Measurements from ENCODE around the gene NFU1. TPM values are rescaled to one million over a fixed set of nuclear protein-coding genes. Genes with fewer than 3 reads are reported as not detected.

Gene NFU1
- total and polyA plus RNA-seq, 2 of the 8 experiments (the other 6 are each of a cell fraction or from before 2014, with no cell fraction given): 18.4 to 45.5 TPM

DNA sequence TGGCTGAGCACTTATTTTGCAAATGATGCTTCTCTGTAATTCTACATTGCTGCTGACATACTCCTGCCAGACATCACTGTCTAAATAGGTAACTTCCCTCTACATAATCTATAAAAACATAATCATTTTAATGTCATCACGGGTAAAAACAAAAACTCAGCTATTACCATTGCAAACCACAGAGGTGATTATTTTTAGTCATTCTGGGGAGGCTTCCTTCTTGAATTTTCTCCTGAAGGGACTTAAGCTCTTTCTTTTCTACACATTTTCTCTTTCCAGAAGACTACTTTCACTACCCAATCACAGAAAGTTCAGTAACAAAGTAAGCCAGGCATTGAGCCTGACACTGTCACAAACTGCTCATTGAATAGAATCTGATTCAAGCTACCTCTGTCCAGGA lies 40.4 kb upstream of the NFU1 start:
- no peak for FAIRE-seq
- no peak overlapping the region for H3K23ac ChIP-seq (ENCODE audit: insufficient read length)
- no peaks in the 10 kb centered on the region for H3K36me3 ChIP-seq (ENCODE audit: control insufficient read depth in 2 of 4, insufficient read depth in 4 of 4, low read length in 3 of 4)
- H3K4me1 ChIP-seq (replicated peaks in 1 of 4; ENCODE audit: control insufficient read depth in 3 of 4, insufficient read depth in 4 of 4, low read length in 3 of 4): no peaks in the 10 kb centered on the region
- H3K56ac ChIP-seq (replicated peaks; ENCODE audit: insufficient read length, low read depth, low read length): no peak overlapping the region
- no peak overlapping the region for H3K14ac ChIP-seq (ENCODE audit: insufficient read length)
- H4K20me1 ChIP-seq (replicated peaks in 1 of 2; ENCODE audit: control insufficient read depth in 1 of 2, insufficient read depth in 2 of 2, low read length in 2 of 2): no peaks in the 10 kb centered on the region
- no peak overlapping the region for H4K5ac ChIP-seq (ENCODE audit: insufficient read length, low read depth, low read length)
- no peak overlapping the region for H3K18ac ChIP-seq (ENCODE audit: extremely low read depth, low read length)
- no peaks in the 10 kb centered on the region for H3K9me3 ChIP-seq (ENCODE audit: insufficient read depth in 2 of 2, low read depth in 1 of 2, low read length in 1 of 2)
- no peak overlapping the region for H2AK5ac ChIP-seq (ENCODE audit: low read depth, low read length)
- H3K79me2 ChIP-seq (ENCODE audit: control insufficient read depth in 1 of 2, insufficient read depth in 2 of 2, low read length in 2 of 2): no peaks in the 10 kb centered on the region
- no peaks in the 10 kb centered on the region for H3K23me2 ChIP-seq (ENCODE audit: low read depth, low read length)
- no peak for DNase-seq (ENCODE audit: low read depth in 1 of 2, low spot score in 2 of 2)
- H3K4me2 ChIP-seq (ENCODE audit: insufficient read depth in 1 of 2, low read depth in 2 of 2, low read length in 2 of 2): no peak overlapping the region
- no peak overlapping the region for H2BK20ac ChIP-seq (ENCODE audit: low read length)
- WGBS, 2 experiments (ENCODE audit: extremely low coverage in 1 of 2, insufficient coverage in 1 of 2, insufficient read length in 1 of 2, insufficient replicate concordance in 2 of 2, low coverage in 1 of 2, low lambda C conversion rate in 2 of 2, missing lambda C conversion rate in 1 of 2): 94% methylated on average over 1 of the region's 1 CpG; no CpG with 5 or more reads in 1 of the 2 experiments
- H2AFZ ChIP-seq (ENCODE audit: low read length): no peak overlapping the region
- H3K4me3 ChIP-seq (ENCODE audit: extremely low read depth in 1 of 4, insufficient read depth in 2 of 4, low read depth in 3 of 4, low read length in 4 of 4): no peak overlapping the region
- no peaks in the 10 kb centered on the region for H3K79me1 ChIP-seq (ENCODE audit: low read depth, low read length)
- H4K91ac ChIP-seq (replicated peaks; ENCODE audit: insufficient read length, low read length): no peak overlapping the region
- no peak overlapping the region for H2BK12ac ChIP-seq (ENCODE audit: low read depth, low read length)
- POLR2A ChIA-PET (ENCODE audit: partially characterized antibody): no interaction called here
- no peak overlapping the region for H3K9ac ChIP-seq (replicated peaks in 1 of 4; ENCODE audit: extremely low read depth in 1 of 4, low read depth in 3 of 4, low read length in 3 of 4)
- no peak overlapping the region for H3K27ac ChIP-seq (ENCODE audit: low read depth, low read length)
- no peak overlapping the region for H2BK5ac ChIP-seq (ENCODE audit: low read depth, low read length)
- H3K4ac ChIP-seq (replicated peaks; ENCODE audit: insufficient read length, low read depth, low read length): no peak overlapping the region
- no peak overlapping the region for H2BK15ac ChIP-seq (ENCODE audit: low read length)
- CTCF ChIA-PET (ENCODE audit: partially characterized antibody): interaction anchor here (0.7 to 2.3 kb wide), 4 partner anchors 23 to 102 kb away, joined by 3 to 9 read pairs (median 4); partner anchors contain the start of gene NFU1
- H4K8ac ChIP-seq (ENCODE audit: extremely low read depth, insufficient read depth, low read length): no peak overlapping the region
- no peak overlapping the region for H2BK120ac ChIP-seq (replicated peaks; ENCODE audit: low read depth, low read length)
- H3K27me3 ChIP-seq (replicated peaks in 1 of 4; ENCODE audit: control insufficient read depth in 3 of 4, extremely low read depth in 1 of 4, insufficient read depth in 3 of 4, low read length in 3 of 4): no peaks in the 10 kb centered on the region
- TF ChIP-seq CREB1 (IDR thresholded peaks at IDR 0.05): no peak
- TF ChIP-seq SIRT6 (IDR thresholded peaks at IDR 0.05; ENCODE audit: low read length): no peak
- TF ChIP-seq SUZ12 (IDR thresholded peaks at IDR 0.05; ENCODE audit: low read length): no peak
- TF ChIP-seq, protein P1, sequence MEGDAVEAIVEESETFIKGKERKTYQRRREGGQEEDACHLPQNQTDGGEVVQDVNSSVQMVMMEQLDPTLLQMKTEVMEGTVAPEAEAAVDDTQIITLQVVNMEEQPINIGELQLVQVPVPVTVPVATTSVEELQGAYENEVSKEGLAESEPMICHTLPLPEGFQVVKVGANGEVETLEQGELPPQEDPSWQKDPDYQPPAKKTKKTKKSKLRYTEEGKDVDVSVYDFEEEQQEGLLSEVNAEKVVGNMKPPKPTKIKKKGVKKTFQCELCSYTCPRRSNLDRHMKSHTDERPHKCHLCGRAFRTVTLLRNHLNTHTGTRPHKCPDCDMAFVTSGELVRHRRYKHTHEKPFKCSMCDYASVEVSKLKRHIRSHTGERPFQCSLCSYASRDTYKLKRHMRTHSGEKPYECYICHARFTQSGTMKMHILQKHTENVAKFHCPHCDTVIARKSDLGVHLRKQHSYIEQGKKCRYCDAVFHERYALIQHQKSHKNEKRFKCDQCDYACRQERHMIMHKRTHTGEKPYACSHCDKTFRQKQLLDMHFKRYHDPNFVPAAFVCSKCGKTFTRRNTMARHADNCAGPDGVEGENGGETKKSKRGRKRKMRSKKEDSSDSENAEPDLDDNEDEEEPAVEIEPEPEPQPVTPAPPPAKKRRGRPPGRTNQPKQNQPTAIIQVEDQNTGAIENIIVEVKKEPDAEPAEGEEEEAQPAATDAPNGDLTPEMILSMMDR (IDR thresholded peaks at IDR 0.05; ENCODE audit: control extremely low read depth in 1 of 3, insufficient read depth in 1 of 3, low read depth in 1 of 3, low read length in 3 of 3): no peak
- TF ChIP-seq MAFK (IDR thresholded peaks at IDR 0.05; ENCODE audit: low read depth, low read length): no peak
- TF ChIP-seq RXRA (IDR thresholded peaks at IDR 0.05; ENCODE audit: insufficient read depth, low read depth, low read length): no peak
- no peak for TF ChIP-seq TAF7 (optimal IDR thresholded peaks at IDR 0.05; ENCODE audit: borderline replicate concordance, low read depth, low read length)
- TF ChIP-seq KDM4A (IDR thresholded peaks at IDR 0.05; ENCODE audit: low read depth, low read length, severe bottlenecking): no peak
- no peak for TF ChIP-seq TCF12 (IDR thresholded peaks at IDR 0.05; ENCODE audit: low read depth, low read length)
